ENCODE data around the gene FCHSD2. TPM values are rescaled to one million over a fixed set of nuclear protein-coding genes. Genes with fewer than 3 reads are reported as not detected.
A peak's percentile ranks its signal among the peaks of the same experiment; 100 is the strongest.
"Not testable (repeated sequence)": the region's sequence is repeated elsewhere in the genome, so short reads cannot be mapped to it uniquely, and the experiment has no call there.

The FCHSD2 gene
- total and polyA plus RNA-seq, 7 donors: 5.7 to 18.5 (median 9.7) TPM

GRCh38 chr11:72981971-72982685 lies 160.0 kb downstream of the FCHSD2 start:
- H3K27me3 ChIP-seq (ENCODE audit: insufficient read depth in 3 of 3, low read length in 2 of 3): no peaks in the 10 kb centered on the region
- H3K27ac ChIP-seq: no peak overlapping the region
- H3K4me3 ChIP-seq: no peak overlapping the region
- intact Hi-C loops (cut with DNase I): no loop called here
- ATAC-seq (no peak), DNase-seq (no peak)
- peaks cover 0 to 23% of the 10 kb centered on the region in 2 donors for H3K36me3 ChIP-seq (ENCODE audit: insufficient read depth in 1 of 2, low read depth in 1 of 2)
- WGBS, 3 donors: 56 to 69% (median 58%) methylated on average over 3 of the region's 3 CpGs
- no peak for TF ChIP-seq CTCF (IDR thresholded peaks at IDR 0.05)
- no peaks in the 10 kb centered on the region for H3K9me3 ChIP-seq
- H3K4me1 ChIP-seq: peaks cover 12% of the 10 kb centered on the region

GRCh38 chr11:72981080-72981479 lies 161.0 kb downstream of the FCHSD2 start:
- DNase-seq (no peak), ATAC-seq (no peak)
- peaks cover 12% of the 10 kb centered on the region for H3K4me1 ChIP-seq
- peaks cover 0 to 23% of the 10 kb centered on the region in 2 donors for H3K36me3 ChIP-seq (ENCODE audit: insufficient read depth in 1 of 2, low read depth in 1 of 2)
- no peak for TF ChIP-seq CTCF (IDR thresholded peaks at IDR 0.05)
- H3K9me3 ChIP-seq: no peaks in the 10 kb centered on the region
- no peak overlapping the region for H3K27ac ChIP-seq
- H3K4me3 ChIP-seq: no peak overlapping the region
- WGBS, 3 donors: 91 to 92% (median 92%) methylated on average over 1 of the region's 1 CpG
- intact Hi-C loops (cut with DNase I): no loop called here
- H3K27me3 ChIP-seq (ENCODE audit: insufficient read depth in 3 of 3, low read length in 2 of 3): no peaks in the 10 kb centered on the region

GRCh38 chr11:72977782-72978181 lies 164.3 kb downstream of the FCHSD2 start:
- H3K27ac ChIP-seq; H3K36me3 ChIP-seq (ENCODE audit: insufficient read depth in 1 of 2, low read depth in 1 of 2); H3K27me3 ChIP-seq (ENCODE audit: insufficient read depth in 3 of 3, low read length in 2 of 3); H3K9me3 ChIP-seq; H3K4me1 ChIP-seq; ATAC-seq; DNase-seq; intact Hi-C loops (cut with DNase I); H3K4me3 ChIP-seq: not testable (repeated sequence)
- 96 to 100% (median 100%) methylated on average over 2 of the region's 2 CpGs for WGBS, 3 donors

GRCh38 chr11:72976522-72976892 lies 165.6 kb downstream of the FCHSD2 start:
- H3K4me1 ChIP-seq; H3K27me3 ChIP-seq (ENCODE audit: insufficient read depth in 3 of 3, low read length in 2 of 3); ATAC-seq; DNase-seq; H3K4me3 ChIP-seq; H3K9me3 ChIP-seq; intact Hi-C loops (cut with DNase I); H3K36me3 ChIP-seq (ENCODE audit: insufficient read depth in 1 of 2, low read depth in 1 of 2): not testable (repeated sequence)
- WGBS, 3 donors: 92 to 100% (median 93%) methylated on average over 1 of the region's 1 CpG
- H3K27ac ChIP-seq: peak overlapping the region; percentile 27

- Histone ChIP-seq H3K27ac (peak overlapping the region; percentile 27), H3K4me1 (peaks cover 3% of the 10 kb centered on the region), H3K27me3 (ENCODE audit: insufficient read depth in 3 of 3, low read length in 2 of 3) (no peaks in the 10 kb centered on the region), H3K9me3 (no peaks in the 10 kb centered on the region), H3K4me3 (no peak overlapping the region), H3K36me3 (ENCODE audit: insufficient read depth in 1 of 2, low read depth in 1 of 2) (no peaks in the 10 kb centered on the region)
- intact Hi-C loops (cut with DNase I): no loop called here
- DNase-seq: no peak
- TF ChIP-seq CTCF (IDR thresholded peaks at IDR 0.05): no peak
- ATAC-seq: peak in 1 of 4 donors; percentile 54
- WGBS, 3 donors: 45 to 52% (median 46%) methylated on average over 3 of the region's 3 CpGs
Observed at GRCh38 chr11:72975778-72976521, 166.2 kb downstream of the FCHSD2 start.
